RCC 7860 (cell line): Measurements from ENCODE around the gene FAM170B.

Experiments
- DNase-seq: peaks from one replicate; pipeline ENCODE4 v3.0.0-alpha.2; 2015; ENCODE audit warnings: low spot score
- FAIRE-seq: peaks from 2 replicates; lab custom pipeline; 2012; peaks lifted over from hg19 to GRCh38; lab: Jason Lieb, UNC

FAM170B gene

GRCh38 chr10:49133706-49134248, at the start of gene FAM170B:
Gene FAM170B (minus strand): TSS chr10:49134021. CDS start chr10:49133918, 103 bp downstream.
- DNase-seq = no peak
- FAIRE-seq = no peak

- no peak for DNase-seq
- FAIRE-seq = no peak
Observed at GRCh38 chr10:49182776-49183175, 49.0 kb upstream of the FAM170B start.

- no peak for FAIRE-seq
- no peak for DNase-seq
Observed at GRCh38 chr10:49180444-49180860, 46.6 kb upstream of the FAM170B start.

- no peak for FAIRE-seq
- no peak for DNase-seq
Observed at GRCh38 chr10:49179699-49180443, 46.0 kb upstream of the FAM170B start.

GRCh38 chr10:49178489-49179471, 45.0 kb upstream of the FAM170B start:
- FAIRE-seq (no peak), DNase-seq (no peak)

GRCh38 chr10:49177391-49178355, 43.9 kb upstream of the FAM170B start:
- DNase-seq = peak; percentile 99
- peak; percentile 97 for FAIRE-seq

- no peak for FAIRE-seq
Observed at GRCh38 chr10:49176310-49177268, 42.8 kb upstream of the FAM170B start.

GRCh38 chr10:49175587-49176309, 41.9 kb upstream of the FAM170B start:
- DNase-seq (no peak), FAIRE-seq (no peak)

More at GRCh38 chr10:49176310-49177268, 42.8 kb upstream of the FAM170B start:
- DNase-seq = no peak

GRCh38 chr10:49174926-49175500, 41.2 kb upstream of the FAM170B start:
- DNase-seq = no peak
- FAIRE-seq = no peak

GRCh38 chr10:49174261-49174925, 40.6 kb upstream of the FAM170B start:
- DNase-seq (no peak), FAIRE-seq (no peak)

- DNase-seq = no peak
- FAIRE-seq = no peak
Observed at GRCh38 chr10:49173853-49174252, 40.0 kb upstream of the FAM170B start.

GRCh38 chr10:49173201-49173772, 39.5 kb upstream of the FAM170B start:
- no peak for DNase-seq
- no peak for FAIRE-seq

GRCh38 chr10:49172777-49173132, 38.9 kb upstream of the FAM170B start:
- DNase-seq (no peak), FAIRE-seq (no peak)

GRCh38 chr10:49172061-49172776, 38.4 kb upstream of the FAM170B start:
- no peak for DNase-seq
- FAIRE-seq = no peak

- no peak for DNase-seq
- no peak for FAIRE-seq
Observed at GRCh38 chr10:49171326-49172060, 37.7 kb upstream of the FAM170B start.
